Right lung (tissue), 5 donors: ENCODE measurements around the gene OSBPL3. TPM values are rescaled to one million over a fixed set of nuclear protein-coding genes. Genes with fewer than 3 reads are reported as not detected.
A peak's percentile ranks its signal among the peaks of the same experiment; 100 is the strongest.

ENCODE experiments used
- DNase-seq, 2 donors: peaks; one replicate each; pipeline ENCODE4 v3.0.0-alpha.2; 2013
- polyA plus RNA-seq, 5 donors: library from polyadenylated mRNA; unstranded; fragments of 120-200 nt; gene quantifications; one replicate each; pipeline versions ENCODE4 v1.2.1 to v1.2.3, GENCODE V29; 2013; ENCODE audit warnings: inconsistent platforms in 1 of 5, low replicate concordance in 1 of 5; ENCODE audit not compliant: insufficient read length in 5 of 5, insufficient read depth in 1 of 5

The OSBPL3 gene
- polyA plus RNA-seq, 5 donors = 2.7 to 4.1 (median 3.3) TPM

DNA sequence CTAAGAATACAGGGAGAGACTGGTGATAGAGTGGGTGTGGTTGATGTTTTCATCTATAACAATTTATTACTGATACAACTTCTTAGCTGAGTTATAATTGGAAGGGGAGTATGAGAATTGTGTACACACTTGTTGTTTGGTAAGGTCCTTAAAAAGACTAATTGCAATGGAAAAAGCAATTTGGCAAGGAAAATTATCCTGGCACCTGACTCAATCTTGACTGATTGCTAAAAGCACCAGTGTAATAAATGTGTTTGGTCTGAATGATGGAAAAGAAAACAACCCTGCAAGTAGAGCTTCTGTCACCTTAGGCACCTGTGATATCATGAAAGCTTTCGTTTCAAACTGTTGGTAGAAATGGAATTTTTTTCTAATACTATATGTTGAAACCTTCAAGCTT lies 216.0 kb downstream of the OSBPL3 start:
- DNase-seq = no peak

DNA sequence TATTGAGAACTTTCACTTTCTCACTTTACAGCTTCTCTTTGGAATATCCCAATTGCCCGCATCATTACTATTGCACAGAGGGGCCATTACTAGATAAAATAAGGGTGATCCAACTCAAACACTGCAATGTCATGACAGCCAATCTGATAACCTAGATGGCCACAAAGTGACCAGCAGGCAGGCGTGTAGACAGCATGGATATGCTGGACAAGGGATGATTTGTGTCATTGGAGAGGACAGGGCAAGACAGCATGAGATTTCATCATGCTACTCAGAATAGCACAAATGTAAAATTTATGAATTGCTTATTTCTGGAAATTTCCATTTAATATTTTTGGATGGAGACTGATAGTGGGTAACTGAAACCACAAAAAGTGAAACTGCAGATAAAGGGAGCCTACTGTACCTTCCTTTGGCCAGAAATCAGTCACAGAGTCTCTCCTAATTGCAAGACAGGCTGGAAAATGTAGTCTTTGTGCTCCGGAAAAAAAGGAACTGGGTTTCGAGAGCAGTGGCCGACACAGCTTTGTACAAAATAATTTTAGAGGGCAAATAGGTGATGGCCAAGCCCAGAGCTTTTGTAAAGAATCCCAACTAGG lies 216.6 kb downstream of the OSBPL3 start:
- no peak for DNase-seq

DNA sequence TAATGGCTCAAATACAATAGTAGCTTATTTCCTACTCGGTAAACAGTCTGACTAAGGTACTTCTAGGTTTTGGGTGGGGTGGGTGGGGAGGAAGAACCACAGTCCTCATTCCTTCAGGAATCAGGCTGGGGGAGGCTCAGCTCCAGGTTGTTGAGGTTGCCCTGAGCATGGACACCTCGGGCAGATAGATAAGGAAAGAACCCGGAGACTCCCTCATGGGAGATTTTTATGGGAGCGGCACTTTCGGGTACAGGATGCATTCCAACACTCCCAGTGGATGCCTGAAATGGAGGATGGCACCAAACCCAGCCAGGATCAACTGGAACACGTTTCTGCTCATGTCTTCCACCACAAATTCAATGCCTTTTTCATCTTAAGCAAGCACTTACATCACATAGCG lies 217.2 kb downstream of the OSBPL3 start:
- DNase-seq = no peak

DNA sequence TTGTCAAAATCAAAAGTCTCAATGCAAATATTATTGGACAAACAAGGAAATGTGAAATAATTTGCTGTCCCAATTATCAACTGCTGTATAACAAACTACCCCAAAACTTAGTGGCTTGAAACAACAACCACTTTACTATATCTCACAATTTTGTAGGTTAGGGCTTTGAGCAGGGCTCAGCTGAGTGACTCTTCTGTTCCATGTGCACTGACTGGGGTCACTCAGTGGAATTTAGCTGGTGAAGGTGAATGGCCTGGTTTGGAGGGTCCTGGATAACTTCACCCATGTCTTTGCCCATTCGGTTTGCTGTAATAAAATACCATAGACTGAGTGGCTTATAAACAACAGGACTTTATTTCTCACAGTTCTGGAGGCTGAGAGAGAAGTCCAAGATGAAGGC lies 219.0 kb downstream of the OSBPL3 start:
- no peak for DNase-seq

DNA sequence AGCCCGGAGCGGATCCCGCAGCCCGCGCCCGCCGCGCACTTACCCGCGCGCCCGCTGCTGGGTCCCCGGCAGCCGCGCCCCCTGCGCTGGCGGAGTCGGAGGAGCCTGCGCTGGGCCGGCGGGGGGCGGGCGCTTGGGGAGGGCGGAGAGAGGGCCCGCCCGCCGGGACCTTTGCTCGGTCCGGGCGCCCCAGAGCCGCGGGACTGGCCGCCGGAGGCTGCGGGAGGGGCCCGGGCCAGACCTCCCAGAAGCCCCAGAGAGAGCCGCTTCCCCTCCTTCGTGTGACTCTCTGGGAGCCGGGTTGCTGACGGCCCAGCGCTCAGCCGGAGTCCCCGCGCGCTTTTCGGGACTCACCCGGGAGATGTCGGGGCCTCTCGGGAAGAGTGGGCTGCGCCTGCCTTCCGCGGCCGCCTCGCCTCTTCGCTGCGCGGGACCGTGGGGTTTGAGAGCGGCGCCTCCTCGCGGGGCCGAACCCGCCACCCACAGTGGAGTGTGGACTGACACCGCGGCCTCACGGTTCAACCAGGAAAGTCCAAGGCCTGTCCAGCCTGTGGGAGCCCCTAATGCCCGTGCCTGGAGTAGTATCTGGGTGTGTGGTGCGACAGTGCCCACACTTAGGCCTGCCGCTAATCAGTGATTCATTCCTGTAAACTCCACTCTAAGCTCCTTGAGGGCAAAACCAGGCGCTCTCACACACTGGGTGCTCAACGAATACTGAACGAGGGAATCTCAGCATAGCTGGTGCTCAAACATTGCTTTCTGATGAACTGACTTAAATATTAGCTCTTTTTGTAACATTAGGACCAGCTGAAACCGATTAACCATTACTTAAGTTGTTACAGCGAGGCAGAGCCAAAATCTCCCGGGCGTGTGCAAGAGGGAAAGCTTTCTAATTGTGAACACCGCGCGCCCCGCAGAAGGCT lies 222.4 kb downstream of the OSBPL3 start, which contains the start of gene GSDME:
Gene GSDME (minus strand): TSS at position 112 of the 923 bp plus-strand sequence. CDS start 7,690 bp downstream, outside the sequence.
- peak; percentile 18 to 60 for DNase-seq

DNA sequence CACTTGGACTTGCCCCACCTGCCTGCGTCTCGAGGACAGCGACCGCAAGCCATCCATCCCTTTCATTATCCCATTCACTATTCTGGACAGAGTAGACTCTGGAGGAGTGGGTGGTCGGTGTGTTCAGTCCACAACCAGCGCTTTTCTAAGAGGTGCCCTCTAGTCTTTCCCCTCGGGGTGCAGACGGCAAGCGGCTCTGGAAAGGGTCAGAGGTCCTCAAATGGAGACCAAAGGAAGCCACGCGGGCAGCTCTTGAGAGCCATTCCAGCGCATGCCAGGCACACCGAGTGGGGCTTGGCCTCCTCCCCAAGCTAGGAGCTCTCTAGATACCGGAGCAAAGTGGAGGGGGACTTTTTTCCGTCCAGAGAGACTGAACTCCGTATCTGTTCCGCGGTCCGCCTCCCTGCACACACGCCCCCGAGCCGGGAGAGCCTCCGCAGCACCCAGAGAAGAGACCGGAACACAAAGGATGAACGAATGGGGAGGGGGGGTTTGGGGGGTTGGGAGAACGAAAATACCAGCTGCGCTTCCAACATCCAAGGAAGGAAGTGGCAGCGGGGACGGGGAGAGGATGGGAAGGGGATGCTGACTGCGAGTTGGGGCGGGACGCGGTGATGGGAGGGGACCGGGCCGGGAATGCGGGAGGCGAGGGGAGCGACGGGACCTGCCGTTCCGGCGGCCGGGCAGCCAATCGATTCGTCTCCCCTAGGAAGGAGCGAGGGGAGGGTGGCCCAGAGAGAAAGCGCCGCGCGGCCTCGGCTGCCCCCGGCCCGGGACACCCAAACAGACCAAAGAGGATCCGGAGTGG lies 223.2 kb downstream of the OSBPL3 start:
- DNase-seq = peak in 1 of 2 donors; percentile 55

DNA sequence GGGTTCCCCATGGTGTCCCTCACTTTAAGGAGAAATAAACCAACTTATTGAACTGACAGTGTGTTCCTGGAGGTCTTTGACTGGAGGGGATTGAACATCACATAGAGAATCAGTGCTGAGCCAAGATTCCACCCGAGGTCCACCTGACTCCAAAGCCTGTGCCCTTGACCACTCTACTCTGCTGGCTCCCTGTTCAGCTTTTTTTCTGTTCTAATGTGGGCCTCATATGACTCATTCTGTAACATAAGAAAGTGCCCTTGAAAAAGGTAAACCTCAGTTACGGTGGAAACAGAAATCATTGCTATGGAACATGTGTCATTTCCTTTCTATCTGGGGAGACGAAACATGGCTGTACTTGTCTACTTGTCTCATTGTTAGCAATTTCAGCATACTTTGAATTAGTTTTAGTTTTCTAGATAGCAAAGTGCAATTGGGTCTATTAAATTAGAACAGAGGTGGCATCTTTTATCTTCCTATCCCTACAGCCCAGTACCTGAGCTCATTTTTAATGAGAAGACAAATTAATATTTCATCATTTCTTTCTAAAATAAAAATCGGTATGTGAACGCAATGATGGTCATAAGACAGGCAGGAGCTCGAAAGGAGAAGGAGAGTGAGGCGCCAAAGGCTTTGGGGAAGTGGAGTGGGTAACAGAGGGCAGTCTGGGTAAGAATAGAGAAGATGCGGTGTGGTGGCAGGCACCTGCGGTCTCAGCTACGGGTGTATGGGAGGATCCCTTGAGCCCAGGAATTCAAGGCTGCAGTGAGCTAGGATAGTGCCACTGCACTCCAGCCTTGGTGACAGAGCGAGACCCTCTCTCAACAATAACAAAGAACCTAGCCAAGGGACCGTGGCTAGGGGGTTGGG lies 224.2 kb downstream of the OSBPL3 start:
- DNase-seq = no peak

DNA sequence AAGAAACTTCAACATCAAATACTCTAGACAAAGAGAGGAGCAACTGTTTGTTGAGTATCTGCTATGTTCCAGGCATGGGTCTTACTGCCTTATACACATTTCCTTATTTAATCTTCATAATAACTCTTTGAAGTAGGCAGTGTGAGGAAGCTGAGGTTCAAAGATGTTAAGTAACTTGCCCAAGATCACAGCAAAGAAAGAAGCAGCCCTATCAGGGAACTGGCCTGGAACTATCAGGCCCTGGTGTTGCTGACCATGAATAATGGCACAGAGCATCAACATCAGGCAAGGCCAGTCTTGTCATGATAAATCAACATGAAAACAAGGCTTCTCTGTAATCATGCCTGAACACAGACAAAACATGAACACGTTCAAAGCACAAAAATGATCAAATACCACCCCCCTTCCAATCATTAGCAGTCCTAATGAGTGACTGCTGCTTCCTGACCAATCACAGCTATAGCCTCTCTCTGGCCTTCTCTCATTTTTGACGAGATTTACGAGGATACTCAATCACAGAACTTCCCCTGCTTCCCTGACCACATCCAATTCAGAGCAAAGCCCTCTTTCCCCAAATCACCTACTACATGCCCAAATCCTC lies 225.0 kb downstream of the OSBPL3 start:
- no peak for DNase-seq

DNA sequence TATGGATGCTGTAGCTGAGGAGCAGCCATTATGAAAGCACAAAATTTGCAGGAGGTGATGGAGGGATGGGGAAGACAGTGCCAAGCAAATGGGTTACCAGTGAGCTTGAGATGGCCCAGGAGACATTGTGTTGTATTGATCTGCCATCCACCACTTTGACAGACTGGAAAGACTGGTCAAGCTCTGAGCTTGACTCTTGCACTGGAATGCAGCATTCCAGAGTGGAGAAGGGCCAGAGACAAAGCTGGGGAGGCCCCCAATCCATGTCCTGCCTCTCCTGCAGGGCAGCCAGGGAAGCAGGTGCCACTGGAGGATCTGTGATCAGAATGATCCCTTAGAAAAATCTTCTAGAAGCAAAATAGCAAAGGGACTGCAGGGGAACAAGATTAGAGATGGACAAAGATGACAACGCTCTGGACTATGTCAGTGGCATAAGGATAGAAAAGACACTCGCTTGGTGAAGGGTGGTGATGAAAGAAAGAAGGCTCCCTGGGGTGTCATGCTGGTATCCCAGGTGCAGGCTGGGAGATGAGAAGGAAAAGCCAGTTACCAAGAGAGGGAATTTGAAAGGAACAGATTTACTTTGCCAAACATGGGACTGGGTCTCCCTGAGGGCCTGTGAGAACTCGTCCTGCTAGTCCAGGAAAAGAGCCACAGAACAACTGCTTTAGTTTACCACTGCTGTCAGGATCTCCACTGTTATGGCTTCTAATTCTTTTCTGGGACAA lies 227.7 kb downstream of the OSBPL3 start:
- no peak for DNase-seq

DNA sequence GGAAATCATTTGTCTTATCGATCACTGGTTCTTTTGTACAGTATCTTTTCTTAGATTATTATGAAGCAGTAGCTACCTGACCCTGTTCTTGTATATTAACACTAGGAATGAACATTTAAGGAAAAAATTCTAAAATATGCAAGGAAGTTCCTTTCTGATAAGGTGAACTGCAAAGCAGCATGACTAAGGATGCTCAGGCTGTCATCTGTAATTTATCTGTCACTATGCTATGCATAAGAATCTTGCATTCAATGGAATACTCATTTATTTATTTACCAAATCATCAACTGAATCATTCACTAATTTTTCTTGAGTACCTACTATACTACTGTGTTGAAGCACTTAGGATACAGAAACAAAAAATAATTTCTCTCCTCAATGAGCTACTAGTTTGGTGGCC lies 228.5 kb downstream of the OSBPL3 start:
- DNase-seq = no peak

DNA sequence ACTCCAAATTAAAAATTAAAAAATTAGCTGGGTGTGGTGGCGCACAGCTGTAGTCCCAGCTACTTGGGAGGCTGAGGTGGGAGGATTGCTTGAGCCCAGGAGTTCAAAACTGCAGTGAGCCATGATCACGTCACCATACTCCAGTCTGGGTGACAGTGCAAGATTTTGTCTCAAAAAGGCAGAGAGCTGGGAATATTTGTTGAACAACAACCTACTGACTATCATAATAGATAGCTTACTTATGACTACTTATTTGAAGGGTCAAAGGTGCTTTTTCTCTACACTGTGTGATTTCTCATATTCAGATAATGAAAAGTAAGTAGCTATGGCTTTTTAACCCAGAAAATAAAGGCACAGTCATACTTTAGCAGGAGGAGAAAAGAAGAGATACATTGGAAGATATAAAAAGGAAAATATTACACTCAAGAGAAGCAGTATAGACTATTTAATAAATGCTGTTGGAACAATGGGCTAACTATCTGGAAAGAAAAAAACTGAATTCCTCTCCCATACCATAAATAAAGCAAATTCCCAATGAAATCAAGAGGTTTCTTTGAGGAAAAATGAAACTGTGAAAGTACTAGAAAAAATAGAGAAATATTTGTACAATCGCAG lies 229.4 kb downstream of the OSBPL3 start:
- no peak for DNase-seq

DNA sequence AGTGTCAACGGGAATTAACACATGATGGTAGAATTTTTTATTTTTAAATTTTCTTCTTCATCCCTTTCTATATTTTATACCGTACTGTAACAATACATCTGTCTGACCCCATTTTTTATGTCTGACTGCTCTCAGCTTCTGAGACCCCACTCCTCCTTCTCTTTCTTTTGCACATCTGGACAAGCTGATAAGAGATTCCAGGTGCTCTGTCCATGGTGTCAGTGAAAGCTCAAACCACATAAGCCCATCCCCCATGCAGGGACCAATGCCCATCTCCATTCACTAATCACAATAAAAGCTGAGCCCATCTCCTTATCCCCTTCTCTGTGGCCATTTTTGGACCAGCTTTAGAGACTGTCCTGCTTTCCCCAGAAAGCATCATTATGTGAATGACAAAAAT lies 231.5 kb downstream of the OSBPL3 start:
- DNase-seq = no peak

Other genes starting within 250 kb of the OSBPL3 start
- 10 to 100 TPM in 4 of 5 donors, 1 to 10 TPM in 1; 9.3 to 16.7 (median 12.1) TPM for gene GSDME, start 222.7 kb downstream of the OSBPL3 start, polyA plus RNA-seq
- gene CYCS, start 145.1 kb upstream of the OSBPL3 start, polyA plus RNA-seq = 10 to 100 TPM; 63.1 to 92.1 (median 68.2) TPM
- not detected for gene NPVF, start 248.3 kb upstream of the OSBPL3 start, polyA plus RNA-seq